Ovary (tissue), 9 donors: ENCODE measurements around the gene C19orf12. TPM values are rescaled to one million over a fixed set of nuclear protein-coding genes. Genes with fewer than 3 reads are reported as not detected.
"Not testable (repeated sequence)": the region's sequence is repeated elsewhere in the genome, so short reads cannot be mapped to it uniquely, and the experiment has no call there.

ENCODE experiments used
- DNase-seq, 5 donors: peaks; one replicate each; pipeline ENCODE4 v3.0.0-alpha.2; 2019 to 2020
- H3K27ac ChIP-seq, 2 donors: fragments of 200-600 bp; one replicate each; pipeline versions ENCODE4 v1.5.1 to v1.8.0; 2019 to 2022
- H3K27me3 ChIP-seq: fragments of 200-600 bp; one replicate; pipeline ENCODE4 v1.8.0; 2022
- H3K36me3 ChIP-seq: fragments of 200-600 bp; sonication (generic); one replicate; pipeline ENCODE4 v1.5.1; 2019
- H3K4me1 ChIP-seq: one replicate; pipeline ENCODE4 v1.8.1; 2013; ENCODE audit warnings: mild to moderate bottlenecking, moderate library complexity; ENCODE audit not compliant: insufficient read depth
- H3K4me3 ChIP-seq: fragments of 200-600 bp; sonication (generic); one replicate; pipeline ENCODE4 v1.5.1; 2017
- H3K9me3 ChIP-seq, 2 donors: fragments of 200-600 bp in 1 of 2; sonication (generic) in 1 of 2; one replicate each; pipeline versions ENCODE4 v1.5.1 to v1.8.1; 2013 to 2019; ENCODE audit warnings: mild to moderate bottlenecking in 1 of 2, moderate library complexity in 1 of 2
- EP300 ChIP-seq: sonication (generic); formaldehyde crosslinking; IDR thresholded peaks from one replicate; pipeline ENCODE4 v1.6.1; 2017; ENCODE audit warnings: antibody characterized with exemption
- POLR2A ChIP-seq: fragments of 450-650 bp; IDR thresholded peaks from one replicate; pipeline ENCODE4 v1.6.1; 2017; ENCODE audit warnings: antibody characterized with exemption, mild to moderate bottlenecking, moderate library complexity
- WGBS, 3 donors: extraction: QIAGEN DNeasy Blood & Tissue Kit in 1 of 3; methylation state at CpG; one replicate each; pipeline versions ENCODE4 v1.1.5 to v1.1.7; 2013 to 2017; 5-methylcytosine and 5-hydroxymethylcytosine counted together
- intact Hi-C, 4 donors: fragments of 100-400 bp; cut with DNase I; formaldehyde crosslinking; loops; one replicate each; pipeline versions ENCODE4 v1.11.0 to v1.15.1; 2022 to 2023
- polyA plus RNA-seq, 2 donors: library from polyadenylated mRNA; stranded (reverse); fragments of 200-250 nt in 1 of 2; fragments of 350-450 nt in 1 of 2; fragmentation: Illumina TruSeq in 1 of 2; extraction: RNeasy Lipid Tissue Mini Kit (QIAGEN cat#74804) in 1 of 2; gene quantifications; one replicate each; pipeline ENCODE4 v1.2.3, GENCODE V29; 2013 to 2014
- total RNA-seq, 7 donors: library from RNA; depleted of rRNA in 2 of 7; stranded (reverse); fragments of >200 nt in 2 of 7; fragmentation: NEBNext Ultra II Directional in 3 of 7; extraction: Animal tissue kit (Norgen Biotek cat#: 25700) in 3 of 7; gene quantifications; one replicate each; pipeline versions ENCODE4 v1.1.0 to v1.2.4, GENCODE V29; 2016 to 2023
- TF ChIP-seq, protein P1 (sequence below), 3 donors: fragments of 450-650 bp in 2 of 3; fragments of 200-600 bp in 1 of 3; IDR thresholded peaks; one replicate each; pipeline versions ENCODE4 v1.5.1 to v1.8.0; 2016 to 2022; ENCODE audit warnings: antibody characterized with exemption in 3 of 3, mild to moderate bottlenecking in 1 of 3
- donor health status: DM: no; HTN: no; CAD: no; lungs with moderate emphysema.
- donor health status: DM: no; HTN: no; CAD: no.
- donor health status: Bipolar disorder and iron deficiency.
- donor health status: DM: yes; HTN: yes; CAD: no.
- donor health status: DM: no; HTN: no; CAD: no.
- donor health status: DM: yes; HTN: yes; CAD: no.

The C19orf12 gene
- total and polyA plus RNA-seq, 9 donors: 15.6 to 33.6 (median 24.1) TPM

DNA sequence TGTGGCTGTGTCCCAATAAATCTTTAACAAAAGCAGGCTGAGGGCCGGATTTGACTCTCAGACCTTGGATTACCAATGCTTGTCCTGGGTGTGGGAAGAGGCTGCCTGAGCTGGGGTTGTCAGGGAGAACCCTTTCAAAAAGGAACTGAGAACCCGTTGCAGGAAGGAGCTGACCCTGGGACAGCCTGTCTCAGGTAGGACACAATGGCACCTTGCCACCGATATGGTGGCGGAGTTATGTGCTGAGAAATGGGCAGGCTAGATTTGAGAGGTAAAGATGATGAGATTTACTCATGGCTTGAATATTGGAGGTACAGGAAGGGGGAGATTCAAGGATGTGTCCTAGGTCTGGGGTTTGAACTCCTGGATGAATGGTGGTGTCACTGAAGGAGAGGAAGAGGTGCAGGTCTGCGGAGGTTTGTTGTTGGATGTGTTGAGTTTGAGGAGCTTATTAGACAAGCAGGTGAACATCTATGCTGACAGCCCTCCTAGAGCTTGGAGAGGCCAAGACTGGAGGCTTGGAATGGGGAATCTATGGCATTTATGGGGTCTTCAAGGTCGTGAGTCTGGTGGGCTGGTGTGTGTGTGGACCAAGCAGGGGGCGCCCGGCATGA lies 42.6 kb downstream of the C19orf12 start:
- intact Hi-C loops: no loop called here
- no peaks in the 10 kb centered on the region for H3K36me3 ChIP-seq
- H3K9me3 ChIP-seq: no peaks in the 10 kb centered on the region
- peak in 1 of 5 donors; percentile 6 for DNase-seq
- no peak overlapping the region for H3K27ac ChIP-seq
- no peak for TF ChIP-seq EP300
- no peaks in the 10 kb centered on the region for H3K27me3 ChIP-seq
- WGBS, 3 donors: 90 to 93% (median 91%) methylated on average over 8 of the region's 8 CpGs
- H3K4me3 ChIP-seq: no peak overlapping the region
- H3K4me1 ChIP-seq: no peaks in the 10 kb centered on the region

DNA sequence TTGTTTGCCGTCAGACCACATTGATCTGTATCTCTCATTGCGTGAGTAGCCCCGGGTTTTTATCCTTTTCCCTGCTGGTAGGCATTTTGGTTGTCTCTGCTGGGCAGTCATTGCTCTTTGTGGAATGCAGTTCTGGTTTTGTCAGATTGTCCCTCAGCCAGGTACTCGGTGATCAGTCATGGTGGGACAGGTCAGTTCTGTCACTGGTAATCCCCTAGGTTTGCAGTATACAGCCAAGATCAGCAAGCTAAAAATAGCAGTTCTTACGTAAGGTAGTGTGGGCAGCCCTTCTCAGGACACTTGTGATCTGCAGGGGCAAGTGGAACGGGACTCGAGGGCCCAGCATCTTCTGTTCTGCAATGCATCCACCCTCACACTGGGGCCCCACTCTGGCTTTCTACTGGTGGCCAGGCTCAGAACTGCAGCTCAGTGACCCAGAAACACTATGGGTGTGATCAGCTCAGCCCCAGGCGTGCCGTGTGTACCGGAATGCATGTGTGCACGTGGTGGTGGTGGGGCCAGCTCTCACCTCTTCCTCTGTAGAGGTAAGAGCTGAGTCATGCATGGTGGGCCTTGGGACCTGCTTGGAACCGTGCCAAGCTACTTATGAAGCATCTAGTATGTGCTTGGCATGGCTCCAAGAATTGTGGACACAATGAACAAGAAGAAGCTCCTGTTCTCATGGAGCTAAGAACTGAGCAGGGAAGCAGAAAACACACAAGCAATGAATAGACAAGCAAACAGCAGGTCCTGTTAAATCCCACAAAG lies 43.5 kb downstream of the C19orf12 start:
- Histone ChIP-seq H3K27ac (no peak overlapping the region), H3K9me3 (no peaks in the 10 kb centered on the region), H3K27me3 (no peaks in the 10 kb centered on the region), H3K36me3 (no peaks in the 10 kb centered on the region), H3K4me1 (peaks cover 3% of the 10 kb centered on the region), H3K4me3 (no peak overlapping the region)
- 73 to 79% (median 78%) methylated on average over 12 of the region's 12 CpGs for WGBS, 3 donors
- peak in 1 of 5 donors; percentile 19 for DNase-seq
- intact Hi-C loops: no loop called here
- TF ChIP-seq EP300 (no peak), POLR2A (no peak)
- TF ChIP-seq, protein P1, sequence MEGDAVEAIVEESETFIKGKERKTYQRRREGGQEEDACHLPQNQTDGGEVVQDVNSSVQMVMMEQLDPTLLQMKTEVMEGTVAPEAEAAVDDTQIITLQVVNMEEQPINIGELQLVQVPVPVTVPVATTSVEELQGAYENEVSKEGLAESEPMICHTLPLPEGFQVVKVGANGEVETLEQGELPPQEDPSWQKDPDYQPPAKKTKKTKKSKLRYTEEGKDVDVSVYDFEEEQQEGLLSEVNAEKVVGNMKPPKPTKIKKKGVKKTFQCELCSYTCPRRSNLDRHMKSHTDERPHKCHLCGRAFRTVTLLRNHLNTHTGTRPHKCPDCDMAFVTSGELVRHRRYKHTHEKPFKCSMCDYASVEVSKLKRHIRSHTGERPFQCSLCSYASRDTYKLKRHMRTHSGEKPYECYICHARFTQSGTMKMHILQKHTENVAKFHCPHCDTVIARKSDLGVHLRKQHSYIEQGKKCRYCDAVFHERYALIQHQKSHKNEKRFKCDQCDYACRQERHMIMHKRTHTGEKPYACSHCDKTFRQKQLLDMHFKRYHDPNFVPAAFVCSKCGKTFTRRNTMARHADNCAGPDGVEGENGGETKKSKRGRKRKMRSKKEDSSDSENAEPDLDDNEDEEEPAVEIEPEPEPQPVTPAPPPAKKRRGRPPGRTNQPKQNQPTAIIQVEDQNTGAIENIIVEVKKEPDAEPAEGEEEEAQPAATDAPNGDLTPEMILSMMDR (IDR thresholded peaks at IDR 0.05): no peak

DNA sequence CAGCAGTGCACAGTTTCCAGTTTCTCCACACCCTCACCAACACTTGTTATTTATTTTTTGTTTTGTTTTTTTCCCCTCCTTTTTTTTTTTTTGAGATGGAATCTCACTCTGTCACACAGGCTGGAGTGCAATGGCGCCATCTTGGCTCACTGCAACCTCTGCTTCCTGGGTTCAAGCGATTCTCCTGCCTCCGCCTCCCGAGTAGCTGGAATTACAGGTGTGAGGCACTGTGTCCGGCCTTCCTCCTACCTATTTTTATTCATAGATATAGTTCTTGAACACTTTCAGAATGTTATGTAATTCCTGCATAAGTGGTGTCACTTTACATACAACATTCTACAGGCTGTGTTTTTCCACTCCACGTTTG lies 44.1 kb downstream of the C19orf12 start:
- whole genome bisulfite sequencing, 3 donors: 89 to 94% (median 90%) methylated on average over 6 of the region's 6 CpGs
- H3K27me3 ChIP-seq, H3K27ac ChIP-seq, DNase-seq, H3K4me1 ChIP-seq, H3K36me3 ChIP-seq, H3K4me3 ChIP-seq, H3K9me3 ChIP-seq, intact Hi-C loops: not testable (repeated sequence)

DNA sequence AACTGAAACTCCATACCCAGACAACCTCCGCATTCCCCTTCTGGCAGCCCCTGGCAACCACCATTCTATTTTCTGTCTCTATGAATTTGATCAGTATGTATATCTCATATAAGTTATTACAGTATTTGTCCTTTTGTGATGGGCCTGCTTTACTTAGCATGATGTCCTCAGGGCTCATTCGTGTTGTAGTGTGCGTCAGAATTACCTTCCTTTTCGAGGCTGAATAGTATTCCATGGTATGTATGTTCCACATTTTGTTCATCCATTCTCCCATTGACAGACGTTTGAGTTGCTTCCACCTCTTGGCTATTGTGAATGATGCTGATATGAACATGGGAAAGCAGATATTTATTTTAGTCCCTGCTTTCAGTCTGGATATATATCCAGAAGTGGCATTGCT lies 44.8 kb downstream of the C19orf12 start:
- H3K9me3 ChIP-seq: no peaks in the 10 kb centered on the region
- H3K27ac ChIP-seq: no peak overlapping the region
- no peak overlapping the region for H3K4me3 ChIP-seq
- H3K27me3 ChIP-seq: no peaks in the 10 kb centered on the region
- no peak for TF ChIP-seq POLR2A
- TF ChIP-seq, protein P1 (IDR thresholded peaks at IDR 0.05): no peak
- no peak for TF ChIP-seq EP300
- intact Hi-C loops: no loop called here
- DNase-seq: peak in 1 of 5 donors; percentile 3
- peaks cover 3% of the 10 kb centered on the region for H3K4me1 ChIP-seq
- H3K36me3 ChIP-seq: no peaks in the 10 kb centered on the region
- WGBS, 3 donors: 89 to 96% (median 91%) methylated on average over 5 of the region's 5 CpGs

DNA sequence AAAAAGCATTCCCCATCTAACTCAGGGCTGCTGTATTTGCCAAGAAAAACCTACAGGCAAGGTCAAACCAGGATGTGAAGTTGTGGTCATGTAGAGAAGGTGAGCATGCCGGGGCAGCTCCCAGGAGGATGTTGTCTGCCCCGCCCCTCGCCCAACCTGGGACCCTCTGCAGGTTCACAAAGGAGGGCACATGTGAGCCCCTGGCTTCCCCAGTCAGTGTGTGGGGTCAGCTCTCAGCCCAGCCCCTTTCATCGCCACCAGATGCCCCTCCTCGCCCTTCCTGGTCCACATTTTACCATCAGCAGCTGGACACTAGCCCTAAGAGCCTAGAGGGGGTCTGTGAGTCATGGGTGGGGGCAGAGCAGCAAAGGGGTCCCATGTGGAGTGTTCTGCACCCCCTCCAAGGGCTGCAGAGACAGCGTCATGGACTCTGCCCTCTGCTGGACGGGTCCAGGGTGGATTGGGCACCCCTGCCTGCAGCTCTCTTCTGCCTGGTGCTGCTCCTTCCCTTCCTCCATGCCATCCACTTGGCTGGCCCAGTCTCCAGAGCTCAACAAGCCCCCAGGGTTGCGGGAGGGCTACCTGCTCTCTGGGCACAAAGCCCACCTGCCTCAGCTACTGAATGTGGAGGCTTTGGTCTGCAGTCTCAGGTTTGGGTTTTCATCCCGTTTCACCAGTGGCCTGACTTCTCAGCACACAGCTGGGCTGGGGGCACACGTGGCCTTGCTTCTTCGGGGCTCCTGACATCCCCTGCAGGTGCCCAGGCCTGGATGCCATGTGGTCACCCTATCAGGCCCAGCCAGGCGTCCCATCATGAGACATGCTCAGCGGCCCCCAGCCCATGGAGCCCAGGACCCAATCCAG lies 46.1 kb downstream of the C19orf12 start:
- no peak overlapping the region for H3K27ac ChIP-seq

More for the DNA sequence above, 46.1 kb downstream of the C19orf12 start:
- DNase-seq: no peak
- TF ChIP-seq, protein P1 (IDR thresholded peaks at IDR 0.05): no peak
- TF ChIP-seq EP300 (no peak), POLR2A (no peak)
- intact Hi-C loops: loop anchor here in 2 of 4 donors (10.0 kb wide), 2 partner anchors 54 to 64 kb away; partner anchors contain the start of gene POP4 (in 1 of the 2)
- Histone ChIP-seq H3K4me3 (no peak overlapping the region), H3K9me3 (no peaks in the 10 kb centered on the region), H3K36me3 (no peaks in the 10 kb centered on the region), H3K27me3 (no peaks in the 10 kb centered on the region), H3K4me1 (peaks cover 3% of the 10 kb centered on the region)
- 90 to 95% (median 91%) methylated on average over 13 of the region's 13 CpGs for WGBS, 3 donors
